ENCODE measurements around the gene BCAN. TPM values are rescaled to one million over a fixed set of nuclear protein-coding genes. Genes with fewer than 3 reads are reported as not detected.

Gene BCAN, protein sequence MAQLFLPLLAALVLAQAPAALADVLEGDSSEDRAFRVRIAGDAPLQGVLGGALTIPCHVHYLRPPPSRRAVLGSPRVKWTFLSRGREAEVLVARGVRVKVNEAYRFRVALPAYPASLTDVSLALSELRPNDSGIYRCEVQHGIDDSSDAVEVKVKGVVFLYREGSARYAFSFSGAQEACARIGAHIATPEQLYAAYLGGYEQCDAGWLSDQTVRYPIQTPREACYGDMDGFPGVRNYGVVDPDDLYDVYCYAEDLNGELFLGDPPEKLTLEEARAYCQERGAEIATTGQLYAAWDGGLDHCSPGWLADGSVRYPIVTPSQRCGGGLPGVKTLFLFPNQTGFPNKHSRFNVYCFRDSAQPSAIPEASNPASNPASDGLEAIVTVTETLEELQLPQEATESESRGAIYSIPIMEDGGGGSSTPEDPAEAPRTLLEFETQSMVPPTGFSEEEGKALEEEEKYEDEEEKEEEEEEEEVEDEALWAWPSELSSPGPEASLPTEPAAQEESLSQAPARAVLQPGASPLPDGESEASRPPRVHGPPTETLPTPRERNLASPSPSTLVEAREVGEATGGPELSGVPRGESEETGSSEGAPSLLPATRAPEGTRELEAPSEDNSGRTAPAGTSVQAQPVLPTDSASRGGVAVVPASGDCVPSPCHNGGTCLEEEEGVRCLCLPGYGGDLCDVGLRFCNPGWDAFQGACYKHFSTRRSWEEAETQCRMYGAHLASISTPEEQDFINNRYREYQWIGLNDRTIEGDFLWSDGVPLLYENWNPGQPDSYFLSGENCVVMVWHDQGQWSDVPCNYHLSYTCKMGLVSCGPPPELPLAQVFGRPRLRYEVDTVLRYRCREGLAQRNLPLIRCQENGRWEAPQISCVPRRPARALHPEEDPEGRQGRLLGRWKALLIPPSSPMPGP
- not detected in 2 replicates for total RNA-seq

DNA sequence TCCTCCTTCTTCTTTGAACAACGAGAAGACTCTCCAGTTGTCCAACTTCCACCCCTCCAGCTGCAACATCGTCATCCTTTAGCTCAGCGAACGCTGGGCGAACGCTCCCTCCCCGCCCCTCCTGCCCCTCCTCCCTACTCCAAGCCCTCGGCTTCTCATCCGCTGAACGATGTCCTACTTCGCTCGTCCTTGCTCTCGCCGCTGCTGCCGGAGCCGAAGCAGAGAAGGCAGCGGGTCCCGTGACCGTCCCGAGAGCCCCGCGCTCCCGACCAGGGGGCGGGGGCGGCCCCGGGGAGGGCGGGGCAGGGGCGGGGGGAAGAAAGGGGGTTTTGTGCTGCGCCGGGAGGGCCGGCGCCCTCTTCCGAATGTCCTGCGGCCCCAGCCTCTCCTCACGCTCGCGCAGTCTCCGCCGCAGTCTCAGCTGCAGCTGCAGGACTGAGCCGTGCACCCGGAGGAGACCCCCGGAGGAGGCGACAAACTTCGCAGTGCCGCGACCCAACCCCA, at the start of gene BCAN:
Gene BCAN (plus strand): TSS at position 357 of the 504 bp plus-strand sequence. CDS start 3,938 bp downstream, outside the sequence.

DNA sequence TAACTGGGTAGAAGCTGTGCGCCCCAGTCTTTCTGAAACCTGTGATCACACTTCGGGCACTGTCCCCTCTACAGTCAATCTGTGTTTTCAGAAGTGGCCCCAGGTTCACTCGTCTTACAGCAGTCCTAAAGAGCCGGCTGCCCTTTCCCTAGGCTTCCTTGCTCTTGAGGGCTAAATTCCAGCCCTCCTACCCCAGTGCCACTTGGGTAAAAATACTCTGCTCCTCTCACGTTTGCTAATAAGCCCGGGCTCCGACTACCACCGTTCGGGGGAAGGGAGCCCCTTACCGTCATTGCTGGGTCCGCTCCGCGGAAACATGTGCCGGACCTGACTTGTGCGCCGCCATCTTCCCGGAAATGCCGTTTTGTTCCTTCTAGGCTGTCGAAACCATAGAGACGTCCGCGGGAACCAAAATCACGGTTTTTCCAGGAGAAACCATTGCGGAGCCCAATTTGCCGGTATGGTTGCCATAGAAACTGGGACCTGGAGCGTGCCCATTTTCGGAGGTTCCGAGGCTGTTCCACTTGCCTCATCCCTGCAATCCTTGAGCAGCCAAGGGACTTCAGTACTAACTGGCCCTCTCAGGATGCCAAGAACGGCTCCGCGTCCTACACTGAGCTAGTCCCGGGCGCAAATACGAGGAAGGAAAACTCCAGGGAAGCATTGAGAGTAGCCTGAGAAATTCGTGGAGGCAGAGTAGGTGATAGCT, 40.6 kb upstream of the BCAN start, which contains the start of gene GPATCH4:
Gene GPATCH4 (minus strand): TSS at position 358 of the 709 bp plus-strand sequence.

DNA sequence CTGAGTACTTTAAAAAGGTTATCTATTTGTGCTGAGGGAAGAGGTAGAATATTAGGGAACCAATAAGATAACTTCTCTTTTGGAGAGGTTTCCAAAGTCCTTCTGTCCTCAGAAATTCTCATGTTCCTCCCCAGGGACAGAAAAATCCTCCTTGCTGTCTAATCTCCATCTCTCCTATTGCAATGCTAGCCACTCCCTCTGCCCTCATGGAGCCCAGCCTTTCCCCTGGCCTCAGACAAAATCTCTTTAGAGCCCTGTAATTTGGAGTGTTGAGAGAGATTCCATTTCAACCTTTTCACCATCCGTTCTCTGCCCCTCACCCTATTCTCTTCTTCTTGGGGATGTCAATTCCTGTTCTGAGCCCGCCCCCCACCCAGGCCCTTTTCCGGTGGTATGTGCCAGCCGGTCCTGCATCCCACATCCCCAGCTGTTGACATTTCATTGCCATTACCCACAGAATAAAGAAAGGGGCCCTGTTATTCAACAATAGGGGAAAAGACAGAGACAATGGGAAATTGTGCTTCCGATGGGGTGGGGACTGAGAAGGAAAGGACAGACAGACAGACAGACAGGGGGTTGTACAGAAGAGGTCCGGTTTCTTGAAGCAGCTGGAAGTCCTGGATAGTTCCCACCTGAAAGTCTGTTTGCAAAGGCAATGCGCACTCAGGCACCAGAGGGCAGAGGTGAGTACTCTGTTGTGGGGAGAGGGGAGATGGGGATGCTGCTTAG, 22.9 kb upstream of the BCAN start, which contains the start of gene HAPLN2:
Gene HAPLN2 (plus strand): TSS at position 563 of the 729 bp plus-strand sequence. CDS start 4,076 bp downstream, outside the sequence.

DNA sequence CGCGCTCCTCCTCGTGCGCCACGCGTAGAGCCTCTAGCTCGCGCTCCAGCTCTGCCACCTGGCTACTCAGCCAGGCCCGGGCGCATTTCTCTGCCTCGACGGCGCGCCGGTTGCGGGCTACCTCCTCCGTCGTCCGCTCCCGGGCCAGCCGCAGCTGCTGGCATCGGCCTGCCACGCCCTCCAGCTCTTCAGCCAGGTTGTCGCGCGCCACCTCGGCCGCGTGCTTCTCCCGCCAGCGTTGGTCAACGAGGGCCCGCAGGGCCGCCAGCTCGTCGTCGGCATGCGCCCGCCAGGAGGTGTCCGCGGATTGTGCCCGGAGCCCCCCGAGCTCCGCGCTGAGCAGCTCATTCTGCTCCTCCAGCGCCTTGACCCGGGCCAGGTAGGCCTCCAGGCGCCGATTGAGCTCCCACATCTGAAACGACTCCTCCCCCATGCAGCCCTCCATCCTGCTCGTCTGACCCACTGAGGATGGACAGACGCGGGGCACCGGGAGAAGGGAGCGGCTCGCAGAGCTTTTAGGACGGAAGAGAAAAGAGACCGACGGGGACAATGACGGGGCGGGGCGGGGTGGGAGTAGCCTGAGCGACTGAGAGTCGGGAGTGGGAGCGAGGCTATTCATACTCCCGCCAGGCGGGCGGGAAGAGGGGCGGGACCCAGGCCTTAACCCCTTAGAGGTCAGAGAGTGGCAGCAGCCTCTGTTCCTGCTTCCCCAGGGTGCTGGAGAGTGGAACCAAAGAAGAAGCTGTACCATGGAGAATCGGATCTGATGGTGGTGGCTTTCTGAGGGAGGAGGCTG, 35.1 kb downstream of the BCAN start, which contains the start of gene NES:
Gene NES (minus strand): TSS at position 588 of the 796 bp plus-strand sequence. CDS start 143 bp downstream, at position 445.

DNA sequence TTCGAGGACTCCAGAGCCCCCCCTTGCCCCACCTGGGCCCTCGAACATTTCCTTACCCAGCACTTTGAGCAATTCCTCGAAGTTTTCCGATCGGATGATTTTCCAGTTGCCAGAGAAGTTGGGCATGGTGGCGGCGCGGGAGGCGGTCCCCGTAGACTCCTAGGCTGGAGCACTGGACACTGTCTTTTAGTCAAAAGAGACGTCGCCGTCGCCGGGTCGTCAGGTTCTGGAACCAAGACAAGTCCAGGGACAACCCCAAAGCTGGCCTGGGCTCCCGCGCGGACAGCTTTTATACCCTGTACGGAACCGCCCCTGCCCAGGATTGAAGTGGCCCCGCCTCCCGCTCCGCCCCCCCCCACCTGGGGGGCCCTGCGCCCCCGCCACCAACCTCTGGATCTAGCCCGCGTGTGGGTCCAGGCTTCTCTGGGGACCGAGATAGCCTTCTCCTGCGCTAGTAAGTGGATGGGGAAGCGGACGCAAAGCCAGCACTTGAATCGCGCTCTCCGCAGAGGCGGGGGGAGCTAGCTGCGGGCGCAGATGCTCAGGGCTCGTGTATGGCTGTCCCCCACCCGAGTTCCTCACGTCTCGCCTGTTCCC, 63.5 kb downstream of the BCAN start, which contains the start of gene CRABP2:
Gene CRABP2 (minus strand): TSS at position 263 of the 597 bp plus-strand sequence. CDS start 137 bp downstream, at position 126.

Other genes with a start within 250 kb of the BCAN start
- 10.6 and 18.1 TPM in 2 replicates for gene MEF2D, start 141.3 kb upstream of the BCAN start, total RNA-seq
- 32.6 and 51.6 TPM in 2 replicates for gene IQGAP3, start 69.6 kb upstream of the BCAN start, total RNA-seq
- not detected in 2 replicates for gene TTC24, start 62.4 kb upstream of the BCAN start, total RNA-seq
- 69.1 and 79.3 TPM in 2 replicates for gene NAXE, start 50.3 kb upstream of the BCAN start, total RNA-seq
- 26.1 and 30.9 TPM in 2 replicates for gene GPATCH4, start 40.6 kb upstream of the BCAN start, total RNA-seq
- not detected in 2 replicates for gene HAPLN2, start 22.7 kb upstream of the BCAN start, total RNA-seq
- gene NES, start 35.3 kb downstream of the BCAN start, total RNA-seq = 240 and 287 TPM in 2 replicates
- 0.72 and 1.2 TPM in 2 replicates for gene CRABP2, start 63.5 kb downstream of the BCAN start, total RNA-seq
- gene METTL25B, start 86.4 kb downstream of the BCAN start, total RNA-seq = 10.0 and 13.0 TPM in 2 replicates
- 28.3 and 30.5 TPM in 2 replicates for gene ISG20L2, start 86.6 kb downstream of the BCAN start, total RNA-seq
- 42.4 and 46.3 TPM in 2 replicates for gene MRPL24, start 99.0 kb downstream of the BCAN start, total RNA-seq
- 227 and 275 TPM in 2 replicates for gene HDGF, start 109.6 kb downstream of the BCAN start, total RNA-seq
- 29.5 and 31.9 TPM in 2 replicates for gene PRCC, start 125.4 kb downstream of the BCAN start, total RNA-seq
- 0.27 and 0.65 TPM in 2 replicates for gene SH2D2A, start 174.7 kb downstream of the BCAN start, total RNA-seq
- gene INSRR, start 217.0 kb downstream of the BCAN start, total RNA-seq = not detected in 2 replicates
- gene NTRK1, start 218.7 kb downstream of the BCAN start, total RNA-seq = not detected in 2 replicates

Data from thoracic aorta endothelial cell (primary cell).